MM.1S (cell line): ENCODE results near the gene NAA10.

Experiments
- EZH2 ChIP-seq: fragments of 300-600 bp; sonication (generic); optimal IDR thresholded peaks from 2 replicates; pipeline ENCODE3; 2017; ENCODE audit warnings: low read depth, mild to moderate bottlenecking, antibody characterized with exemption, low read length, mixed read lengths
- EZH2phosphoT487 ChIP-seq: fragments of 300-600 bp; sonication (generic); IDR thresholded peaks from 2 replicates; pipeline ENCODE4 v1.6.1; 2018; ENCODE audit warnings: antibody characterized with exemption, low read length
- TF ChIP-seq, protein P1 (sequence below): fragments of 300-600 bp; sonication (generic); IDR thresholded peaks from 2 replicates; pipeline ENCODE4 v1.5.1; 2016; ENCODE audit warnings: antibody characterized with exemption, low read length, mixed read lengths

DNA sequence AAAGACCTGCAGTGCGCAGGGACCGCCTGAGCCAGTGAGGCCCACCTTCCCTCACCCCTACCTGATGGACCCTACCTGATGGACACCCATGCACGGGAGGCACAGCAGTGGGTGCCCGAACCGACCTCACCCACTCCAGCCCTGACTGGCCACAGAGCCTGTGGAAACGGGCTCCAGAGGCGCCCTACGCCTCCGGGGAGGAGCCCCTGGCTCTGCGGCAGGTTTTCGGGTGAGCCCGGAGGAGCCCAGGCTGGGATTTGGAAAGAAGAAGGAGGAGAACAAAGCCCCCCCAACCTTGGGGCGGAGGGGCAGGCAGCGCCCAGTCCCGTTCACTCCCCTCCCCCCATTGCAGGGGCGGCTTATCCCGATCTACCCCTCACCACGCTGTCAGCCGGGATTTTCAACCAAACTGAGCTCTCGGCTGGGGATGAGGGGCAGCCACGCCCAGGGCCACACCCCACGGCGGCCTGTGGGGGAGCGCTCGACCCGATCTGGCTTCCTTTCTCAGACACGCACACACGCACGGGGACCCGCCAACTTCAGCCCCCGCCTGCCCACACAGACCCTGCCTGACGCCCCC lies 49.5 kb downstream of the NAA10 start:
- TF ChIP-seq, protein P1, sequence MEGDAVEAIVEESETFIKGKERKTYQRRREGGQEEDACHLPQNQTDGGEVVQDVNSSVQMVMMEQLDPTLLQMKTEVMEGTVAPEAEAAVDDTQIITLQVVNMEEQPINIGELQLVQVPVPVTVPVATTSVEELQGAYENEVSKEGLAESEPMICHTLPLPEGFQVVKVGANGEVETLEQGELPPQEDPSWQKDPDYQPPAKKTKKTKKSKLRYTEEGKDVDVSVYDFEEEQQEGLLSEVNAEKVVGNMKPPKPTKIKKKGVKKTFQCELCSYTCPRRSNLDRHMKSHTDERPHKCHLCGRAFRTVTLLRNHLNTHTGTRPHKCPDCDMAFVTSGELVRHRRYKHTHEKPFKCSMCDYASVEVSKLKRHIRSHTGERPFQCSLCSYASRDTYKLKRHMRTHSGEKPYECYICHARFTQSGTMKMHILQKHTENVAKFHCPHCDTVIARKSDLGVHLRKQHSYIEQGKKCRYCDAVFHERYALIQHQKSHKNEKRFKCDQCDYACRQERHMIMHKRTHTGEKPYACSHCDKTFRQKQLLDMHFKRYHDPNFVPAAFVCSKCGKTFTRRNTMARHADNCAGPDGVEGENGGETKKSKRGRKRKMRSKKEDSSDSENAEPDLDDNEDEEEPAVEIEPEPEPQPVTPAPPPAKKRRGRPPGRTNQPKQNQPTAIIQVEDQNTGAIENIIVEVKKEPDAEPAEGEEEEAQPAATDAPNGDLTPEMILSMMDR, result no peak
- TF ChIP-seq EZH2phosphoT487 (no peak), EZH2 (no peak)
